Measurements from ENCODE around the gene PXDN. TPM values are rescaled to one million over a fixed set of nuclear protein-coding genes. Genes with fewer than 3 reads are reported as not detected.
"Not testable (repeated sequence)": the region's sequence is repeated elsewhere in the genome, so short reads cannot be mapped to it uniquely, and the experiment has no call there.

PXDN gene
- total RNA-seq, 2 experiments from 2014 or later, result not detected

- Mint-ChIP-seq H3K27me3 (peaks cover 13% of the 10 kb centered on the region), H3K4me3 (no peak overlapping the region), H3K27ac (no peak overlapping the region), H3K4me1 (ENCODE audit: low read depth) (no peaks in the 10 kb centered on the region), H3K36me3 (no peaks in the 10 kb centered on the region), H3K9me3 (no peaks in the 10 kb centered on the region)
- intact Hi-C loops (cut with micrococcal nuclease), result no loop called here
- ChIA-PET CTCF (no interaction called here), POLR2A (no interaction called here)
- DNase-seq, result no peak
Measured at GRCh38 chr2:1782514-1782913, 38.2 kb upstream of the PXDN start.

DNA sequence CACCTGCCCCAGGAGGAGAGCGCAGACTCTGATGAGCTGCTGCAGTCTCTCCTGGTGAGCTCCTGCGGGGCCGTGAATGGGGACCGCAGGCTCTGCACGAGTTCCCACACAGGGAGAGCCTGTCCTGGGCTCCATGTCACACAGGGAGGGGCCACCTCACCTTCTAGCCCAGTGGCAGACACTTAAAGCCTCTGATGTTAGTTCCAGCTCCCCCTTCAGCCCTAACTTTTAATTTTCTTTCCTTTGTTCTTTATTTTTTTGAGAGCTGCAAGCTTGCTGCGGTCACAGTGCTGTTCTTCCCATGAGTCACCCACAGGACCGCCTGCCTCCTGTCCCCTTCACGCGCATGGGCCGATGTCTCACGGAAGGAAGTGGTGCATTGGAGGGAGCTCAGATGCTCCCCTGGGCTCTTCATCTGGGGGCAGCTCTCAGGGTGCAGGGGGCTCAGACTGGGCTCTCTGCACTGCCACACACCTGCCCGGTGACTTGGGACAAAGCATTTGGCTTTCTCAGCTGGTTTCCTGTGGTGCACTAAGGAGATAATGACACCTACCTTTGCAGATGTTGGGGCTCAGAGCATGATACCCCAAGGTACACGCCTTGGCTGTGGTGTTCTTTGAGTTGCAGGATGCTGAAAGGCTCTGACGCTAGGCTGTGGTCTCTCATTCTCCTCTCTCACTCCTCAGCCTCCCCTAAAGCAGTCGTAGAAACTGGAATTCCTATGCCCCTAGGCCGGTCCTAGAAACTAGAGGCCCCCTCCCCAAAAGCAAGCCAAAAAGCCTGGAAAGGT is 37.2 kb upstream of the PXDN start:
- ChIA-PET CTCF (interaction anchor here (1.6 kb wide), 1 partner anchor 12 kb away, joined by 6 read pairs; no protein-coding TSS in a partner anchor), POLR2A (no interaction called here)
- H3K27me3 Mint-ChIP-seq, result peaks cover 14% of the 10 kb centered on the region
- no peaks in the 10 kb centered on the region for H3K4me1 Mint-ChIP-seq (ENCODE audit: low read depth)
- DNase-seq, result no peak
- intact Hi-C loops (cut with micrococcal nuclease), result no loop called here
- no peak overlapping the region for H3K27ac Mint-ChIP-seq
- H3K9me3 Mint-ChIP-seq, result no peaks in the 10 kb centered on the region
- no peak overlapping the region for H3K4me3 Mint-ChIP-seq
- no peaks in the 10 kb centered on the region for H3K36me3 Mint-ChIP-seq

GRCh38 chr2:1780693-1781092 is 36.4 kb upstream of the PXDN start:
- H3K36me3 Mint-ChIP-seq, result no peaks in the 10 kb centered on the region
- intact Hi-C loops (cut with micrococcal nuclease), result no loop called here
- no peak overlapping the region for H3K27ac Mint-ChIP-seq
- H3K4me1 Mint-ChIP-seq (ENCODE audit: low read depth), result no peaks in the 10 kb centered on the region
- no peaks in the 10 kb centered on the region for H3K9me3 Mint-ChIP-seq
- H3K4me3 Mint-ChIP-seq, result no peak overlapping the region
- ChIA-PET POLR2A (no interaction called here), CTCF (interaction anchor here (1.6 kb wide), 1 partner anchor 11 kb away, joined by 6 read pairs; no protein-coding TSS in a partner anchor)
- no peak for DNase-seq
- H3K27me3 Mint-ChIP-seq, result peaks cover 15% of the 10 kb centered on the region

- H3K9me3 Mint-ChIP-seq; DNase-seq; H3K4me3 Mint-ChIP-seq; H3K36me3 Mint-ChIP-seq; POLR2A ChIA-PET; H3K4me1 Mint-ChIP-seq (ENCODE audit: low read depth); intact Hi-C loops (cut with micrococcal nuclease); H3K27ac Mint-ChIP-seq: not testable (repeated sequence)
- CTCF ChIA-PET, result interaction anchor here (1.6 kb wide), 1 partner anchor 10 kb away, joined by 6 read pairs; no protein-coding TSS in a partner anchor
- peaks cover 15% of the 10 kb centered on the region for H3K27me3 Mint-ChIP-seq
Measured at GRCh38 chr2:1780054-1780453, 35.7 kb upstream of the PXDN start.

- ChIA-PET POLR2A (no interaction called here), CTCF (interaction anchor here (1.5 kb wide), 1 partner anchor 9 kb away, joined by 4 read pairs; no protein-coding TSS in a partner anchor)
- Mint-ChIP-seq H3K27ac (no peak overlapping the region), H3K36me3 (no peaks in the 10 kb centered on the region), H3K4me3 (no peak overlapping the region), H3K27me3 (peaks cover 13% of the 10 kb centered on the region), H3K9me3 (no peaks in the 10 kb centered on the region), H3K4me1 (ENCODE audit: low read depth) (no peaks in the 10 kb centered on the region)
- no peak for DNase-seq
- intact Hi-C loops (cut with micrococcal nuclease), result no loop called here
Measured at GRCh38 chr2:1778566-1778965, 34.3 kb upstream of the PXDN start.

DNA sequence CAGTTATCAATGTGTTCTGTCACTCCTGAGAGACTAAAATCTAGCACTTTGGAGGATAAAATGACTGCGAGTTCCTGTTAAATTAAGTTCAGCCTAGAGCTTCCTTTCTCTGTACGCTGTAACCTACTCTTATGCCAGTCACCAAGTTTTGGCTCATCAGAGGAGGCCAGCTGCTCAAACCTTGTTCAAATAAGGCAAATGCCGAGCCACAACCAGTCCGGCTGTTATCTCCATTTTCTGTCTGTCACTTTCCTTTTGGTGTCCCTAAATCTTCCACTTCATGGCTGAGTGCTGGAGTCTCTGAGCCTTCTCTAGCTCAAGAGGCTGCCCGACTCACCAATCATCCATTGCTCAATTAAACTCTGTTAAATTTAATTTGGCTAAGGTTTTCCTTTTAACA is 33.5 kb upstream of the PXDN start:
- Mint-ChIP-seq H3K4me1 (ENCODE audit: low read depth) (no peaks in the 10 kb centered on the region), H3K27me3 (peaks cover 13% of the 10 kb centered on the region), H3K9me3 (no peaks in the 10 kb centered on the region), H3K4me3 (no peak overlapping the region), H3K36me3 (no peaks in the 10 kb centered on the region), H3K27ac (no peak overlapping the region)
- DNase-seq, result no peak
- CTCF ChIA-PET, result interaction anchor here (1.5 kb wide), 1 partner anchor 8 kb away, joined by 4 read pairs; no protein-coding TSS in a partner anchor
- intact Hi-C loops (cut with micrococcal nuclease), result no loop called here
- POLR2A ChIA-PET, result no interaction called here

GRCh38 chr2:1777156-1777555 is 32.8 kb upstream of the PXDN start:
- POLR2A ChIA-PET, result no interaction called here
- no peaks in the 10 kb centered on the region for H3K36me3 Mint-ChIP-seq
- no peaks in the 10 kb centered on the region for H3K4me1 Mint-ChIP-seq (ENCODE audit: low read depth)

GRCh38 chr2:1775511-1776035 is 31.3 kb upstream of the PXDN start:
- ChIA-PET CTCF (no interaction called here), POLR2A (no interaction called here)
- Mint-ChIP-seq H3K27me3 (peaks cover 5% of the 10 kb centered on the region), H3K4me3 (no peak overlapping the region), H3K4me1 (ENCODE audit: low read depth) (no peaks in the 10 kb centered on the region), H3K27ac (no peak overlapping the region), H3K36me3 (no peaks in the 10 kb centered on the region), H3K9me3 (no peaks in the 10 kb centered on the region)
- intact Hi-C loops (cut with micrococcal nuclease), result no loop called here
- DNase-seq, result no peak

More at GRCh38 chr2:1777156-1777555, 32.8 kb upstream of the PXDN start:
- intact Hi-C loops (cut with micrococcal nuclease), result no loop called here
- H3K4me3 Mint-ChIP-seq, result no peak overlapping the region
- H3K9me3 Mint-ChIP-seq, result no peaks in the 10 kb centered on the region
- H3K27me3 Mint-ChIP-seq, result peaks cover 10% of the 10 kb centered on the region
- no peak overlapping the region for H3K27ac Mint-ChIP-seq
- CTCF ChIA-PET, result no interaction called here
- no peak for DNase-seq

- ChIA-PET POLR2A (no interaction called here), CTCF (no interaction called here)
- Mint-ChIP-seq H3K27me3 (peaks cover 5% of the 10 kb centered on the region), H3K4me1 (ENCODE audit: low read depth) (no peaks in the 10 kb centered on the region), H3K27ac (no peak overlapping the region), H3K36me3 (no peaks in the 10 kb centered on the region), H3K9me3 (no peaks in the 10 kb centered on the region), H3K4me3 (no peak overlapping the region)
- no peak for DNase-seq
- intact Hi-C loops (cut with micrococcal nuclease), result no loop called here
Measured at GRCh38 chr2:1774929-1775328, 30.6 kb upstream of the PXDN start.

- POLR2A ChIA-PET, result no interaction called here
- Mint-ChIP-seq H3K36me3 (no peaks in the 10 kb centered on the region), H3K4me1 (ENCODE audit: low read depth) (no peaks in the 10 kb centered on the region), H3K9me3 (no peaks in the 10 kb centered on the region), H3K27ac (no peak overlapping the region), H3K27me3 (peaks cover 7% of the 10 kb centered on the region), H3K4me3 (no peak overlapping the region)
- intact Hi-C loops (cut with micrococcal nuclease), result no loop called here
- no peak for DNase-seq
- CTCF ChIA-PET, result no interaction called here
Measured at GRCh38 chr2:1773883-1774282, 29.6 kb upstream of the PXDN start.

- no peaks in the 10 kb centered on the region for H3K4me1 Mint-ChIP-seq (ENCODE audit: low read depth)
- H3K4me3 Mint-ChIP-seq, result no peak overlapping the region
- ChIA-PET POLR2A (no interaction called here), CTCF (no interaction called here)
- no peaks in the 10 kb centered on the region for H3K36me3 Mint-ChIP-seq
- H3K27me3 Mint-ChIP-seq, result peaks cover 5% of the 10 kb centered on the region
- no peak overlapping the region for H3K27ac Mint-ChIP-seq
- no peaks in the 10 kb centered on the region for H3K9me3 Mint-ChIP-seq
- intact Hi-C loops (cut with micrococcal nuclease), result no loop called here
- no peak for DNase-seq
Measured at GRCh38 chr2:1772471-1773267, 28.4 kb upstream of the PXDN start.

DNA sequence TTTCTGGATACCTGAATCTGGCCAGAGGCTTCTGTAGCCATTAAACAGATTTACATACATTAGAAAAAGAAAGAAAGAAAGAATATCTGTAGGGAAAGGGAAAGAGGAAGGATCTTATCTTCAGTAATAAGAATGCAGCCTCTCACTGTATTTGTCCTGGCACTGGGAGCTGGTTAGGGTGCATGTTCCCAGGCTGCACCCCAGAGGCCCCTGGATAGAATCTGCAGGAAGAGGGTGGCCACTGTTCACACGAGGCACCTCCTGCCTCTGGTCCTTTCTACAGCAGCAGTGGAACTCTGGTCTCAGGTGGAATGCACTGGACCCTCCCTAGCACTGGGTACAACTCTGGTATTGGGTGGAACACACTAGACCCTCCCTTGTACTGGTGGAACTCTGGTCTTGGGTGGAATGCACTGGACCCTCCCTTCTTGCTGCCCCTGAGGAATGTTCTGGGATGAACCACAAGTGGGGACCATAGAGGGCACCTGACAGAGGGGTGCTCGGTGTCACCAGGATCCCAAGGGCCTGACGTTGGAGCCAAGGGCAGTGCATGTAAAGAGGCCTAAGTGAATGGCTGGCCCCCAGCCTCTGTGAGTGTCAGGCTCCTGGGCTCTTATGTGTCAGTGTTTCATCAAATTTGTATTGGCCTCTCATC is 27.4 kb upstream of the PXDN start:
- intact Hi-C loops (cut with micrococcal nuclease), result no loop called here
- Mint-ChIP-seq H3K27me3 (peaks cover 3% of the 10 kb centered on the region), H3K27ac (no peak overlapping the region), H3K9me3 (no peaks in the 10 kb centered on the region), H3K36me3 (no peaks in the 10 kb centered on the region), H3K4me1 (ENCODE audit: low read depth) (no peaks in the 10 kb centered on the region), H3K4me3 (no peak overlapping the region)
- ChIA-PET CTCF (no interaction called here), POLR2A (no interaction called here)
- DNase-seq, result no peak

All from activated CD4-positive, alpha-beta memory T cell treated with anti-CD3 and anti-CD28 coated beads for 36 hours (primary cell).